K562 (cell line): ENCODE results near the gene FERMT3. TPM values are rescaled to one million over a fixed set of nuclear protein-coding genes. Genes with fewer than 3 reads are reported as not detected.

Source experiments
- ATAC-seq: fragments of 200-7000 bp; cut with Tn5 transposase; 3 replicates; pipeline ENCODE4 v1.9.1; 2020; ENCODE audit warnings: moderate library complexity
- BruUV-seq: library from RNA; stranded (reverse); fragments of 400-500 nt; replicated peaks from 2 replicates; lab custom pipeline; 2021; lab: Mats Ljungman, UMichigan
- CTCF ChIA-PET: fragments of 300-600 bp; formaldehyde crosslinking; extraction: SDS; loops from one replicate; lab custom pipeline; 2021; ENCODE audit warnings: low intra/inter-chr PET ratio; lab: Yijun Ruan, JAX
- POLR2A ChIA-PET: fragments of 300-600, 350-650 bp; sonication (Branson Sonifier 250); formaldehyde crosslinking; extraction: SDS; loops from one replicate; lab custom pipeline; 2021; ENCODE audit warnings: antibody characterized with exemption, inconsistent platforms; lab: Yijun Ruan, JAX
- DNase-seq, 4 experiments: peaks; one replicate each; pipeline versions ENCODE4 v3.0.0 to v3.0.0-alpha.2; 2011 to 2018; ENCODE audit warnings: low spot score in 3 of 4, mixed read lengths in 3 of 4; ENCODE audit errors: extremely low read depth in 1 of 4
- FAIRE-seq: peaks from 2 replicates; lab custom pipeline; 2011; peaks lifted over from hg19 to GRCh38; lab: Jason Lieb, UNC
- H2AFZ ChIP-seq: 2 replicates; pipeline ENCODE4 v1.6.0; 2011; ENCODE audit warnings: low read depth, low read length, control low read depth, inconsistent platforms
- H3K27ac ChIP-seq: fragments of 200-600 bp; 3 replicates; pipeline ENCODE4 v1.8.0; 2011; ENCODE audit warnings: low read depth, mild to moderate bottlenecking, control low read depth, inconsistent platforms, low read length, moderate library complexity, mixed read lengths; ENCODE audit errors: extremely low read depth
- H3K27me3 ChIP-seq, 2 experiments: fragments of 300-600 bp in 1 of 2; 2 replicates in 1 of 2; 3 replicates in 1 of 2; pipeline versions ENCODE4 v1.6.0 to v1.8.0; 2011; ENCODE audit warnings: inconsistent platforms in 2 of 2, low read length in 2 of 2, mild to moderate bottlenecking in 1 of 2, mixed read lengths in 1 of 2, moderate library complexity in 1 of 2; ENCODE audit not compliant: control insufficient read depth in 2 of 2, insufficient read depth in 2 of 2
- H3K36me3 ChIP-seq: fragments of 300-600 bp; 3 replicates; pipeline ENCODE4 v1.8.0; 2011; ENCODE audit warnings: mild to moderate bottlenecking, low read length, inconsistent platforms; ENCODE audit not compliant: control insufficient read depth, insufficient read depth
- H3K4me1 ChIP-seq, 2 experiments: fragments of 200-600 bp in 1 of 2; replicated peaks in 1 of 2; 2 replicates in 1 of 2; 3 replicates in 1 of 2; pipeline versions ENCODE4 v1.5.1 to v1.8.0; 2011; ENCODE audit warnings: inconsistent platforms in 2 of 2, low read length in 2 of 2, mild to moderate bottlenecking in 1 of 2, mixed read lengths in 1 of 2, moderate library complexity in 1 of 2; ENCODE audit not compliant: control insufficient read depth in 2 of 2, insufficient read depth in 2 of 2
- H3K4me2 ChIP-seq: 2 replicates; pipeline ENCODE4 v1.6.1; 2011; ENCODE audit warnings: low read length, control low read depth, inconsistent platforms, mixed read lengths; ENCODE audit not compliant: insufficient read depth
- H3K4me3 ChIP-seq: fragments of 200-600 bp; sonication (generic), shearing (Covaris generic); 2 replicates; pipeline ENCODE4 v1.5.1; 2016; ENCODE audit warnings: control low read depth, inconsistent platforms
- H3K79me2 ChIP-seq: fragments of 200-600 bp; 3 replicates; pipeline ENCODE4 v1.8.0; 2011; ENCODE audit warnings: low read length, inconsistent platforms; ENCODE audit not compliant: control insufficient read depth, insufficient read depth
- H3K9ac ChIP-seq, 2 experiments: 2 replicates each; pipeline versions ENCODE4 v1.6.0 to v1.6.1; 2011; ENCODE audit warnings: low read depth in 2 of 2, low read length in 2 of 2, control low read depth in 1 of 2, inconsistent platforms in 1 of 2, mild to moderate bottlenecking in 1 of 2, mixed read lengths in 1 of 2; ENCODE audit not compliant: insufficient read depth in 1 of 2
- H3K9me1 ChIP-seq: one replicate; pipeline ENCODE4 v1.6.0; 2011; ENCODE audit warnings: inconsistent platforms, mild to moderate bottlenecking, low read length, moderate library complexity; ENCODE audit not compliant: control insufficient read depth, insufficient read depth
- H3K9me3 ChIP-seq: replicated peaks from 2 replicates; pipeline ENCODE4 v1.5.1; 2011; ENCODE audit warnings: low read depth, low read length, inconsistent platforms; ENCODE audit not compliant: control insufficient read depth, insufficient read depth
- H4K20me1 ChIP-seq: replicated peaks from 2 replicates; pipeline ENCODE4 v1.6.1; 2011; ENCODE audit warnings: low read length, inconsistent platforms, mixed read lengths; ENCODE audit not compliant: control insufficient read depth, insufficient read depth
- ADNP ChIP-seq: fragments of 200-800 bp; sonication (Bioruptor generic); IDR thresholded peaks from 2 replicates; pipeline ENCODE4 v1.6.1; 2016; ENCODE audit warnings: missing genetic modification characterization, missing compliant biosample characterization
- ASH1L ChIP-seq: fragments of 450-650 bp; IDR thresholded peaks from 2 replicates; pipeline ENCODE4 v1.6.1; 2018; ENCODE audit warnings: borderline replicate concordance, mild to moderate bottlenecking, low read depth; ENCODE audit not compliant: partially characterized antibody
- CTBP1 ChIP-seq: fragments of 450-650 bp; IDR thresholded peaks from 2 replicates; pipeline ENCODE4 v1.6.1; 2016; ENCODE audit warnings: borderline replicate concordance
- DNMT1 ChIP-seq: fragments of 450-650 bp; IDR thresholded peaks from 2 replicates; pipeline ENCODE4 v1.6.1; 2016; ENCODE audit warnings: antibody characterized with exemption, mild to moderate bottlenecking
- ESRRB ChIP-seq: fragments of 250-450 bp; sonication (Bioruptor Pico); IDR thresholded peaks from 2 replicates; pipeline ENCODE4 v1.5.0; 2020; ENCODE audit warnings: mild to moderate bottlenecking, moderate library complexity, borderline replicate concordance
- ETS2 ChIP-seq: IDR thresholded peaks from 2 replicates; pipeline ENCODE4 v1.6.1; 2016; ENCODE audit warnings: borderline replicate concordance, missing genetic modification characterization, mild to moderate bottlenecking, moderate library complexity, missing compliant biosample characterization; ENCODE audit not compliant: poor library complexity, severe bottlenecking
- MTA3 ChIP-seq: fragments of 450-650 bp; formaldehyde crosslinking; IDR thresholded peaks from 2 replicates; pipeline ENCODE4 v1.6.1; 2017; ENCODE audit warnings: mild to moderate bottlenecking, borderline replicate concordance
- NFRKB ChIP-seq: fragments of 450-650 bp; IDR thresholded peaks from 2 replicates; pipeline ENCODE4 v1.6.1; 2016; ENCODE audit warnings: low read depth
- NR4A1 ChIP-seq, 2 experiments: fragments of 250-450 bp in 1 of 2; fragments of 450-650 bp in 1 of 2; sonication (Bioruptor Pico) in 1 of 2; IDR thresholded peaks; 2 replicates each; pipeline versions ENCODE4 v1.4.0 to v1.6.1; 2016 to 2020; ENCODE audit warnings: mild to moderate bottlenecking in 2 of 2, missing compliant biosample characterization in 1 of 2, missing genetic modification characterization in 1 of 2, moderate library complexity in 1 of 2
- PHF8 ChIP-seq: fragments of 200-600 bp; sonication (generic); IDR thresholded peaks from 2 replicates; pipeline ENCODE4 v1.6.1; 2012; ENCODE audit warnings: mixed run types, mild to moderate bottlenecking, inconsistent platforms, low read length, moderate library complexity, borderline replicate concordance
- RFX7 ChIP-seq: fragments of 250-450 bp; sonication (Bioruptor Pico); IDR thresholded peaks from 2 replicates; pipeline ENCODE4 v1.5.1; 2021; ENCODE audit warnings: mild to moderate bottlenecking
- SMARCC2 ChIP-seq: fragments of 450-650 bp; IDR thresholded peaks from 2 replicates; pipeline ENCODE4 v1.6.1; 2017; ENCODE audit warnings: antibody characterized with exemption, moderate library complexity, mild to moderate bottlenecking, low read depth
- STAG1 ChIP-seq: sonication (generic); formaldehyde crosslinking; IDR thresholded peaks from 2 replicates; pipeline ENCODE4 v1.5.0; 2020; ENCODE audit warnings: missing genetic modification reagents, borderline replicate concordance
- TCF7 ChIP-seq: sonication (generic); IDR thresholded peaks from 2 replicates; pipeline ENCODE4 v1.6.1; 2016; ENCODE audit warnings: antibody characterized with exemption, borderline replicate concordance
- TFE3 ChIP-seq: fragments of 450-650 bp; formaldehyde crosslinking; IDR thresholded peaks from 2 replicates; pipeline ENCODE4 v1.4.0; 2020; ENCODE audit warnings: mild to moderate bottlenecking, mixed read lengths
- TSHZ1 ChIP-seq: fragments of 250-450 bp; sonication (Bioruptor Pico); IDR thresholded peaks from 2 replicates; pipeline ENCODE4 v1.4.0; 2020; ENCODE audit warnings: mild to moderate bottlenecking, moderate library complexity
- ZNF354B ChIP-seq: fragments of 250-450 bp; sonication (Bioruptor Pico); IDR thresholded peaks from 2 replicates; pipeline ENCODE4 v1.4.0; 2020
- ZZZ3 ChIP-seq: fragments of 450-650 bp; IDR thresholded peaks from 2 replicates; pipeline ENCODE4 v1.6.1; 2016; ENCODE audit warnings: antibody characterized with exemption, mild to moderate bottlenecking, moderate library complexity
- WGBS: fragments of 100-300 bp; shearing (Covaris generic); methylation state at CpG from one replicate; pipeline ENCODE4 v1.1.6; 2016; ENCODE audit warnings: low coverage, mixed read lengths; ENCODE audit not compliant: insufficient coverage; ENCODE audit errors: missing lambda C conversion rate; 5-methylcytosine and 5-hydroxymethylcytosine counted together
- in situ Hi-C: fragments of 300-500 bp; cut with MboI; formaldehyde crosslinking; loops from 4 replicates; pipeline ENCODE4 v1.15.0; 2018; ENCODE audit warnings: inconsistent platforms, mixed read lengths
- intact Hi-C: fragments of 100-400 bp; cut with micrococcal nuclease; formaldehyde crosslinking; loops from 2 replicates; pipeline ENCODE4 v1.14.2; 2022
- polyA plus RNA-seq, 8 experiments: library from polyadenylated mRNA; depleted of rRNA in 4 of 8; stranded (reverse) in 5 of 8; unstranded in 3 of 8; fragments of >200 nt; fragmentation: Nextera tagmentation in 2 of 8; fragmentation: Illumina TruSeq in 1 of 8; extraction: Ambion mirVana in 2 of 8; extraction: Trizol in 1 of 8; gene quantifications; 2 replicates each; pipeline versions ENCODE4 v1.2.1 to v1.2.3, GENCODE V29; 2011 to 2014; ENCODE audit warnings: inconsistent platforms in 1 of 8, missing spikeins in 1 of 8
- total RNA-seq, 7 experiments: library from RNA; depleted of rRNA in 6 of 7; stranded (reverse); fragments of >200 nt in 6 of 7; fragmentation: Illumina TruSeq in 2 of 7; extraction: Trizol in 2 of 7; gene quantifications; 2 replicates each; pipeline versions ENCODE4 v1.2.1 to v1.2.3, GENCODE V29; 2011 to 2021; ENCODE audit warnings: low replicate concordance in 1 of 7

FERMT3 gene
- total and polyA plus RNA-seq, 9 of the 15 experiments (the other 6 are each of a cell fraction or from before 2014, with no cell fraction given), result 3.2 to 275 (median 79.7) TPM

- no peak for TF ChIP-seq STAG1 (CRISPR knock-in tag)
- no peak for TF ChIP-seq ETS2 (tag)
- no peak for TF ChIP-seq ESRRB (CRISPR knock-in tag)
- no peak for TF ChIP-seq SMARCC2
Measured at GRCh38 chr11:64192434-64192833, 14.1 kb upstream of the FERMT3 start (continued).

GRCh38 chr11:64196626-64197025 is 9.9 kb upstream of the FERMT3 start:
- H3K4me3 ChIP-seq, result no peak overlapping the region
- in situ Hi-C loops, result no loop called here
- peaks cover 93% of the 10 kb centered on the region for H3K36me3 ChIP-seq
- H3K9me1 ChIP-seq, result no peaks in the 10 kb centered on the region
- H3K4me1 ChIP-seq, result 0 out of 5 replicates have a peak, but pooled peaks cover 0 to 3% of the 10 kb centered on the region in 2 experiments
- no peaks in the 10 kb centered on the region for H3K9me3 ChIP-seq
- no peak overlapping the region for H3K27ac ChIP-seq
- POLR2A ChIA-PET, result interaction anchor here (0.6 to 2.5 kb wide), 6 partner anchors 9 to 66 kb away, joined by 3 to 13 read pairs (median 5); partner anchors contain the start of genes FERMT3 and STIP1
- H3K4me2 ChIP-seq, result no peak overlapping the region
- DNase-seq (no peak), ATAC-seq (no peak), FAIRE-seq (no peak)
- WGBS, result 94% methylated on average over 9 of the region's 9 CpGs
- peak overlapping the region in 1 of 2 experiments; percentile 7; a peak in 1 of 4 replicates for H3K9ac ChIP-seq
- H2AFZ ChIP-seq, result no peak overlapping the region
- peaks cover 3% of the 10 kb centered on the region; the same call in 1 of the 2 replicates for H4K20me1 ChIP-seq
- CTCF ChIA-PET, result no interaction called here
- H3K79me2 ChIP-seq, result peaks cover 15% of the 10 kb centered on the region
- intact Hi-C loops, result no loop called here
- H3K27me3 ChIP-seq, result no peaks in the 10 kb centered on the region
- no TSS peak for BruUV-seq
- TF ChIP-seq TFE3, result no peak
- TF ChIP-seq ZNF354B (CRISPR knock-in tag), result no peak
- TF ChIP-seq ASH1L, result no peak
- no peak for TF ChIP-seq TCF7
- no peak for TF ChIP-seq NFRKB
- no peak for TF ChIP-seq RFX7 (CRISPR knock-in tag)
- no peak for TF ChIP-seq PHF8
- no peak for TF ChIP-seq NR4A1 (CRISPR knock-in tag; IDR thresholded peaks at IDR 0.05)
- no peak for TF ChIP-seq NR4A1 (tag; IDR thresholded peaks at IDR 0.05)
- no peak for TF ChIP-seq CTBP1
- no peak for TF ChIP-seq ADNP (tag)
- TF ChIP-seq ZZZ3, result no peak
- TF ChIP-seq MTA3, result no peak
- TF ChIP-seq TSHZ1 (CRISPR knock-in tag), result no peak
- no peak for TF ChIP-seq DNMT1
